Measurements from ENCODE around the gene KRTAP5-7.

GRCh38 chr11:71478528-71478840 lies 48.6 kb upstream of the KRTAP5-7 start:
- TF ChIP-seq CTCF (IDR thresholded peaks at IDR 0.05) (no peak), POLR2A (IDR thresholded peaks at IDR 0.05; ENCODE audit: low read depth) (no peak), POLR2AphosphoS5 (IDR thresholded peaks at IDR 0.05) (no peak)

Measured in esophagus muscularis mucosa (tissue), 3 donors.